Right ventricle myocardium inferior (tissue), 1 donor: ENCODE results near the gene GRIK2. TPM values are rescaled to one million over a fixed set of nuclear protein-coding genes. Genes with fewer than 3 reads are reported as not detected.
"Not testable (repeated sequence)": the region's sequence is repeated elsewhere in the genome, so short reads cannot be mapped to it uniquely, and the experiment has no call there.

Experiments
- ATAC-seq: fragments of 200-7000 bp; cut with Tn5 transposase; one replicate; pipeline ENCODE4 v1.9.1; 2020; ENCODE audit warnings: mild to moderate bottlenecking, moderate library complexity
- DNase-seq: peaks from one replicate; pipeline ENCODE4 v3.0.0; 2021; ENCODE audit errors: missing footprints
- intact Hi-C: fragments of 100-400 bp; cut with DNase I; formaldehyde crosslinking; loops from one replicate; pipeline ENCODE4 v1.11.0; 2022
- total RNA-seq: library from RNA; stranded (reverse); fragmentation: NEBNext Ultra II Directional; extraction: Animal tissue kit (Norgen Biotek cat#: 25700); gene quantifications from one replicate; pipeline ENCODE4 v1.2.1, GENCODE V29; 2021
- donor health status: DM: no; HTN: yes; CAD: no; lungs with severe emphysema.

GRIK2 gene
- total RNA-seq, 1 donor from 2014 or later, result 2.7 TPM

GRCh38 chr6:102015431-102015830 lies 621.9 kb downstream of the GRIK2 start:
- intact Hi-C loops, result no loop called here
- ATAC-seq (no peak), DNase-seq (no peak)

GRCh38 chr6:102022281-102022680 lies 628.8 kb downstream of the GRIK2 start:
- DNase-seq (no peak), ATAC-seq (no peak)
- intact Hi-C loops, result no loop called here

- DNase-seq (no peak), ATAC-seq (no peak)
- intact Hi-C loops, result no loop called here
Observed at GRCh38 chr6:102022803-102023202, 629.3 kb downstream of the GRIK2 start.

GRCh38 chr6:102023977-102024657 lies 630.6 kb downstream of the GRIK2 start:
- DNase-seq (no peak), ATAC-seq (peak; percentile 42)
- intact Hi-C loops, result no loop called here

- intact Hi-C loops, result no loop called here
- ATAC-seq, result no peak
- DNase-seq, result no peak
Observed at GRCh38 chr6:102026649-102027048, 633.1 kb downstream of the GRIK2 start.

GRCh38 chr6:102028176-102028575 lies 634.7 kb downstream of the GRIK2 start:
- ATAC-seq (no peak), DNase-seq (no peak)
- intact Hi-C loops, result no loop called here

GRCh38 chr6:102038964-102039363 lies 645.5 kb downstream of the GRIK2 start:
- intact Hi-C loops, result no loop called here
- DNase-seq (no peak), ATAC-seq (no peak)

GRCh38 chr6:102039441-102039840 lies 645.9 kb downstream of the GRIK2 start:
- ATAC-seq (no peak), DNase-seq (no peak)
- intact Hi-C loops, result no loop called here

- no peak for DNase-seq
- intact Hi-C loops, result no loop called here
- ATAC-seq, result no peak
Observed at GRCh38 chr6:102051001-102051400, 657.5 kb downstream of the GRIK2 start.

- ATAC-seq (no peak), DNase-seq (no peak)
- intact Hi-C loops, result no loop called here
Observed at GRCh38 chr6:102051720-102052119, 658.2 kb downstream of the GRIK2 start.

GRCh38 chr6:102064142-102064541 lies 670.6 kb downstream of the GRIK2 start:
- no peak for ATAC-seq
- intact Hi-C loops, result no loop called here
- DNase-seq, result no peak

GRCh38 chr6:102066301-102066700 lies 672.8 kb downstream of the GRIK2 start:
- no peak for DNase-seq
- intact Hi-C loops, result no loop called here
- no peak for ATAC-seq

- DNase-seq (no peak), ATAC-seq (no peak)
- intact Hi-C loops, result no loop called here
Observed at GRCh38 chr6:102068349-102068929, 674.9 kb downstream of the GRIK2 start.

GRCh38 chr6:102075539-102075938 lies 682.0 kb downstream of the GRIK2 start:
- intact Hi-C loops, result no loop called here
- no peak for ATAC-seq
- DNase-seq, result no peak

GRCh38 chr6:102085257-102085656 lies 691.7 kb downstream of the GRIK2 start:
- no peak for ATAC-seq
- intact Hi-C loops, result no loop called here
- DNase-seq, result no peak

- ATAC-seq, intact Hi-C loops: not testable (repeated sequence)
Observed at GRCh38 chr6:102088160-102088559, 694.7 kb downstream of the GRIK2 start.

GRCh38 chr6:102114402-102114801 lies 720.9 kb downstream of the GRIK2 start:
- ATAC-seq, result no peak

More at GRCh38 chr6:102088160-102088559, 694.7 kb downstream of the GRIK2 start:
- DNase-seq, result not testable (repeated sequence)

GRCh38 chr6:102115911-102116310 lies 722.4 kb downstream of the GRIK2 start:
- no peak for DNase-seq
- intact Hi-C loops, result no loop called here

More at GRCh38 chr6:102114402-102114801, 720.9 kb downstream of the GRIK2 start:
- no peak for DNase-seq
- intact Hi-C loops, result no loop called here

GRCh38 chr6:102118034-102118433 lies 724.5 kb downstream of the GRIK2 start:
- intact Hi-C loops, result no loop called here
- DNase-seq (no peak), ATAC-seq (no peak)

More at GRCh38 chr6:102115911-102116310, 722.4 kb downstream of the GRIK2 start:
- ATAC-seq, result no peak
